ENCODE data around the gene CRACDL.

- TF ChIP-seq POLR2A (IDR thresholded peaks at IDR 0.05): no peak
- no peak for TF ChIP-seq CTCF (IDR thresholded peaks at IDR 0.05)
Measured at GRCh38 chr2:98897746-98898145, 38.3 kb downstream of the CRACDL start.

Measured in prostate gland (tissue), 2 donors.